Progenitor cell of endocrine pancreas (in vitro differentiated cells): ENCODE measurements around the gene SPINK4. TPM values are rescaled to one million over a fixed set of nuclear protein-coding genes. Genes with fewer than 3 reads are reported as not detected.
A peak's percentile ranks its signal among the peaks of the same experiment; 100 is the strongest.

ENCODE experiments used
- DNase-seq: peaks from one replicate; pipeline ENCODE4 v3.0.0; 2021; ENCODE audit warnings: low spot score; ENCODE audit not compliant: unreplicated experiment
- H3K27ac Mint-ChIP-seq: 2 replicates; pipeline ENCODE4 v1.8.0; 2021; ENCODE audit warnings: mild to moderate bottlenecking, moderate library complexity, mixed read lengths
- H3K27me3 Mint-ChIP-seq: 2 replicates; pipeline ENCODE4 v1.8.0; 2021; ENCODE audit warnings: mixed read lengths
- H3K36me3 Mint-ChIP-seq: 2 replicates; pipeline ENCODE4 v1.8.0; 2022; ENCODE audit warnings: mixed read lengths; ENCODE audit not compliant: insufficient read depth
- H3K4me1 Mint-ChIP-seq: 2 replicates; pipeline ENCODE4 v1.8.0; 2021; ENCODE audit warnings: low read depth, mixed read lengths
- H3K4me3 Mint-ChIP-seq: 2 replicates; pipeline ENCODE4 v1.8.0; 2021; ENCODE audit warnings: low read depth, mild to moderate bottlenecking, moderate library complexity, mixed read lengths
- H3K9me3 Mint-ChIP-seq: 2 replicates; pipeline ENCODE4 v1.8.0; 2021; ENCODE audit warnings: low read depth, mixed read lengths
- CTCF ChIP-seq: fragments of 200-600 bp; sonication (generic); IDR thresholded peaks from one replicate; pipeline ENCODE4 v1.5.0; 2021; ENCODE audit warnings: antibody characterized with exemption, mild to moderate bottlenecking; ENCODE audit not compliant: unreplicated experiment
- total RNA-seq: library from RNA; stranded (reverse); gene quantifications from 2 replicates; pipeline ENCODE4 v1.2.1, GENCODE V29; 2021

The SPINK4 gene
- total RNA-seq, 1 donor from 2014 or later: not detected

GRCh38 chr9:33267151-33267767, 27.3 kb downstream of the SPINK4 start:
- Mint-ChIP-seq H3K27ac (no peak overlapping the region), H3K4me3 (no peak overlapping the region), H3K9me3 (no peaks in the 10 kb centered on the region)

GRCh38 chr9:33270146-33270545, 30.2 kb downstream of the SPINK4 start:
- no peak for DNase-seq
- TF ChIP-seq CTCF: no peak
- Mint-ChIP-seq H3K9me3 (no peaks in the 10 kb centered on the region), H3K4me3 (no peak overlapping the region), H3K4me1 (peaks cover 12% of the 10 kb centered on the region), H3K27me3 (no peaks in the 10 kb centered on the region), H3K27ac (no peak overlapping the region), H3K36me3 (peaks cover 10% of the 10 kb centered on the region)

More at GRCh38 chr9:33267151-33267767, 27.3 kb downstream of the SPINK4 start:
- Mint-ChIP-seq H3K36me3 (peaks cover 10% of the 10 kb centered on the region), H3K27me3 (no peaks in the 10 kb centered on the region), H3K4me1 (peaks cover 21% of the 10 kb centered on the region)
- DNase-seq: no peak
- TF ChIP-seq CTCF: no peak

GRCh38 chr9:33272061-33272460, 32.1 kb downstream of the SPINK4 start:
- no peak for TF ChIP-seq CTCF
- no peak for DNase-seq
- no peaks in the 10 kb centered on the region for H3K9me3 Mint-ChIP-seq
- H3K36me3 Mint-ChIP-seq: peaks cover 10% of the 10 kb centered on the region
- H3K4me1 Mint-ChIP-seq: no peaks in the 10 kb centered on the region
- H3K27me3 Mint-ChIP-seq: no peaks in the 10 kb centered on the region
- H3K4me3 Mint-ChIP-seq: no peak overlapping the region
- H3K27ac Mint-ChIP-seq: peak overlapping the region; percentile 24

GRCh38 chr9:33273266-33273971, 33.5 kb downstream of the SPINK4 start:
- Mint-ChIP-seq H3K9me3 (no peaks in the 10 kb centered on the region), H3K4me1 (no peaks in the 10 kb centered on the region), H3K4me3 (no peak overlapping the region), H3K36me3 (peaks cover 17% of the 10 kb centered on the region), H3K27ac (no peak overlapping the region), H3K27me3 (no peaks in the 10 kb centered on the region)
- DNase-seq: no peak
- TF ChIP-seq CTCF: no peak

- TF ChIP-seq CTCF: no peak
- Mint-ChIP-seq H3K4me3 (no peak overlapping the region), H3K36me3 (peaks cover 18% of the 10 kb centered on the region), H3K9me3 (no peaks in the 10 kb centered on the region), H3K4me1 (no peaks in the 10 kb centered on the region), H3K27me3 (no peaks in the 10 kb centered on the region), H3K27ac (no peak overlapping the region)
- DNase-seq: no peak
Observed at GRCh38 chr9:33273972-33274328, 34.0 kb downstream of the SPINK4 start.
